Measurements from ENCODE around the gene ALKBH2.

ALKBH2 gene

DNA sequence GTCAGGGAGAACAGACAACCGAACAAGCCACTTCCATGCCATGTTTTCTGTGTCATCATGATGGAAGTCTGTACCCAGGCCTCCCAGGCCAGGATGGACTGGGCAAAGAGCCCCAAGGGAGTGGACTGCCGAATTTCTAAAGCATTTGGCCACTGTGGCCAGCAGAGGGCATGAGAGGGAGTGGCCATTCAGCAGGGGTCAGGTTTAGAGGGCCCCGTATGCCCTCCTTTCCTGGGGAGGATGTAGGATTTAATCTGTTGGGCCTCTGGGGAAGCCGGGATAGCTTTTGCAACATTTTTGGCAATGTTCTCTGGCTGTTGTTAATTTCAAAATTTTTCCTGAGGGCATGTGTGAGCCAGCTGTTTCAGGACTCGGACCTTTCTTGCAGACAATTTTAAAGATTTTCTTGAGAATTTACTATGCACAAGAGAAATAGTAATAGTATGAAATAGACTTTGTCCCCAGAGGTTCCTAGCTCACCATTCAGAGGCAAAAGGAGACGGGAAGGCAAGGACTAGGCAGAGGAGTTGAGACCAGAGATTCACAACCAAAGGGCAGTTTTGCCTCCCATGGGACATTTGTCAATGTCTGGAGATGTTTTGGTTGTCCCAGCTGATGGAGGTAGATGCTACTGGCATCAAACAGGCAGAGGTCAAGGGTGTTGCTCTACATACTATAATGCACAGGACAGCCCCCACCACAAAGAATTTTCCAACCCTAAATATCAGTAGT, 41.1 kb upstream of the ALKBH2 start:
- TF ChIP-seq, protein P1, sequence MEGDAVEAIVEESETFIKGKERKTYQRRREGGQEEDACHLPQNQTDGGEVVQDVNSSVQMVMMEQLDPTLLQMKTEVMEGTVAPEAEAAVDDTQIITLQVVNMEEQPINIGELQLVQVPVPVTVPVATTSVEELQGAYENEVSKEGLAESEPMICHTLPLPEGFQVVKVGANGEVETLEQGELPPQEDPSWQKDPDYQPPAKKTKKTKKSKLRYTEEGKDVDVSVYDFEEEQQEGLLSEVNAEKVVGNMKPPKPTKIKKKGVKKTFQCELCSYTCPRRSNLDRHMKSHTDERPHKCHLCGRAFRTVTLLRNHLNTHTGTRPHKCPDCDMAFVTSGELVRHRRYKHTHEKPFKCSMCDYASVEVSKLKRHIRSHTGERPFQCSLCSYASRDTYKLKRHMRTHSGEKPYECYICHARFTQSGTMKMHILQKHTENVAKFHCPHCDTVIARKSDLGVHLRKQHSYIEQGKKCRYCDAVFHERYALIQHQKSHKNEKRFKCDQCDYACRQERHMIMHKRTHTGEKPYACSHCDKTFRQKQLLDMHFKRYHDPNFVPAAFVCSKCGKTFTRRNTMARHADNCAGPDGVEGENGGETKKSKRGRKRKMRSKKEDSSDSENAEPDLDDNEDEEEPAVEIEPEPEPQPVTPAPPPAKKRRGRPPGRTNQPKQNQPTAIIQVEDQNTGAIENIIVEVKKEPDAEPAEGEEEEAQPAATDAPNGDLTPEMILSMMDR (IDR thresholded peaks at IDR 0.05) = peak; percentile 10
- Histone ChIP-seq H3K36me3 (no peaks in the 10 kb centered on the region), H3K4me1 (ENCODE audit: control insufficient read depth in 1 of 2, insufficient read depth in 1 of 2, low read depth in 1 of 2, low read length in 1 of 2) (peaks cover 0 to 3% of the 10 kb centered on the region in 2 experiments), H3K27ac (no peak overlapping the region), H3K9me3 (no peaks in the 10 kb centered on the region), H3K27me3 (peaks cover 7% of the 10 kb centered on the region), H3K4me3 (ENCODE audit: low read depth in 1 of 2, low read length in 1 of 2) (no peak overlapping the region)

DNA sequence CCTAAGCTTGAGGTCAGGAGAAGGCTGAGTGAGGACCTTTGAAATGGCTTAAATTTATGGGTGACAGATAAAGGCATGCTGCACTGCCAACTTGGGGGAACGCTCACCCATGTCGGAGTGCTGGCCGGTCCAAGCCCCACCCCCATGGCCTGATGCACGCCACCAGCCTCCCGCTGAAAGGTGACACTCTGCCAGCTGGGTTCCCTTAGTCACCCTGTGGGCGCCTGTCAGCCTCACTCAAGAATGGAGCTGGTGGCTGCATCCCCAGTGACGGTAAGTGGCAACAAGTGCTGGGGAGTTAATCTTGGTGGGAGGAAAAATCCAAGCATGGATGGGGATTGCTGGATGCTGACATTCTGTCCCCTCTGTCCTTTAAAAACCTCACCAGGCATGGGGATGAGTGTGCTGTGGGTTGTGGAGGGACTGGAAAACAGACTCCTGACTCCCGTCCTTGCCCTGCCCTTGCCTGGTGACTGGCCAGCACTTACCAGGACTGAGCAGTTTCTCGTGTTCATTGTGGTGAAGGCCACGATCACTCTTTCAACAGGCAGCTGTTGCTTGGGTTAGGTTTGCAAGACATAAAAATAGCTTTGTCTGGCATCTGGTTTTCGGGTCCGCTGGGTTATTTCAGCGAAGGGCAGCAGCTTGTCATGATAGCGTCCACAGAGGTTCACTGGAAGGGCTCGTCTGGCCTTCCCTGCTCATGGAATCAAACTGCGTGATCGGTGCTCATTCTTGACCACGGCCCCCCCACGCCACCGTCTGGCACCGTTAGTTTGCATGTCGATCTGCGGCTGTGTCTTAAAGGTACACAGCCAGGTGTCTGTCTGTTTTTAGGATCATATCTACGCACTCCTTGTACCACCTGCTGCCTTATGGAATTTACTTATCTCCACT, 38.1 kb upstream of the ALKBH2 start:
- TF ChIP-seq, protein P1 (IDR thresholded peaks at IDR 0.05) = no peak
- H3K36me3 ChIP-seq = no peaks in the 10 kb centered on the region
- H3K27me3 ChIP-seq = peaks cover 7% of the 10 kb centered on the region
- no peaks in the 10 kb centered on the region for H3K9me3 ChIP-seq
- H3K4me3 ChIP-seq (ENCODE audit: low read depth in 1 of 2, low read length in 1 of 2) = no peak overlapping the region
- H3K4me1 ChIP-seq (ENCODE audit: control insufficient read depth in 1 of 2, insufficient read depth in 1 of 2, low read depth in 1 of 2, low read length in 1 of 2) = peaks cover 0 to 3% of the 10 kb centered on the region in 2 experiments
- no peak overlapping the region for H3K27ac ChIP-seq

DNA sequence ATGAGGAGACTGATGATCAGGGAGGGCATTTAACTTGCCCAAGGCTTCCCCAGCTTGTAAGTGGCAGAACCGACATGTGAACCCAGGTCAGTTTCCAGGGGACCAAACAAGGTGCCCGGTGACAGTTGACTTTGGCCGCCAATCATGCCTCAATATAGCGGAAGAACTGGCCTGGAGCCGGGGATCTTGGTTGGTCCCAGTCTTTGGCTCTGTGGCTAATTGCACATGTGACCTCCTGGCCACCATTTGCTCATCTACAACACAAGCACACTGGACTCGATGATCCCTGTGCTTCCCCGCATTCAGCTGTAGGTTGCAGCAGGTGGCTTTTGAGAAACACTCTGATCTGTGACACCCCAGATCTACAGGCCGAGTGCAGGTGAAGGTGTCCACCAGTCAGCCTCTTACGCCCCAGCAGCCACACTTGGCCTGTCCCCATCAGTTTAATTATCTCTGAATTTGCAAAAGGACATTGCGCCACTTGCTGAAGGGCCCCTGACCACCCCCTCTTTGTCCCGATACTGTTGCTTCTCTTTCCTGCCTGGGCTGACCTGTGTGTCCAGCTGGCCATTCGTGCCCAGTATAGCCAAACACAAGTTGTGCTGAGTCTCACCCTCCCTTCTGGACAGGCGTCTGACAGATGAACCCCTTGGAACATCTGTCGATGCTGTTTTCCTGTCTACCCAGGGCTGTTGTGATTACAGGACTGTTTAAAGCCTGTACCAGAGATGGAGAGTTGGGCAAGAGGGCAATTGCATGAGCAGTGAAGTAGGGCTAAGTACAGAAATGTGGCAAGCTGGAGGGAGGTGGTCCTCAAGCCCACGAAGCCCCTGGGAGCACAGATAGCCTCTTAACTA, 37.3 kb upstream of the ALKBH2 start:
- H3K27me3 ChIP-seq = peaks cover 7% of the 10 kb centered on the region
- TF ChIP-seq, protein P1 (IDR thresholded peaks at IDR 0.05) = no peak
- peaks cover 0 to 3% of the 10 kb centered on the region in 2 experiments for H3K4me1 ChIP-seq (ENCODE audit: control insufficient read depth in 1 of 2, insufficient read depth in 1 of 2, low read depth in 1 of 2, low read length in 1 of 2)
- no peaks in the 10 kb centered on the region for H3K36me3 ChIP-seq
- H3K9me3 ChIP-seq = no peaks in the 10 kb centered on the region
- H3K27ac ChIP-seq = no peak overlapping the region
- H3K4me3 ChIP-seq (ENCODE audit: low read depth in 1 of 2, low read length in 1 of 2) = no peak overlapping the region

DNA sequence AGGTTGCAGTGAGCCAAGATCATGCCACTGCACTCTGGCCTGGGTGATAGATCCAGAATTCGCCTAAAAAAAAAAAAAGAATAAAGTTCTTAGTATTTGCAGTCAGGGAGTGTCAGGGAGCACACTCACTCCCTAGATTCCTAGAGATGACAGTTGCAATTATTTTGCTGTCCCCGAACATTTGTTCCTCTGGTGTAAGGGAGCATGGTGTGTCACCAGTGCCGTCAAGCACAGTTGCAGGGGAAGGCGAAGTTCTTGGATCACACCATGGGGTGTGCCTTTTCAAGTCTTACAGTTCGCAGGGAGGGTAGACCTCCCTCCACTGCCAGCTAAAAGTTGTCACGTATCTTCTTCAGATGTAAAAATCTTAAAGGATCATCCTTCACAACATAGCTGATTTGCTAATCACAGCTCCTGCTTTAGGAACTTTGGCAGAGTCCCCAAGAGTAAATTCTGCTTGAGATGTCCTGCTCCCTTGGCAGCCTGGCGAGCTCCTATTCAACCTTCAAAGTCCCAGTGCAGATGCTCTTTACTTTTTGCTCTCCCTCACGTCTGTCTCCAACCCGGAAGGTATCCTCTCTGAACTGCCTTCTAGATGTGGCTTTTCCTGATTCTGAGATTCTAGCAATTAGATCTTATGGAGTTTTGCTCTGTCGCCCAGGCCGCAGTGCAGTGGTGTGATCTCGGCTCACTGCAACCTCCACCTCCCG, 34.4 kb upstream of the ALKBH2 start:
- no peaks in the 10 kb centered on the region for H3K9me3 ChIP-seq
- TF ChIP-seq, protein P1 (IDR thresholded peaks at IDR 0.05) = no peak
- H3K4me3 ChIP-seq (ENCODE audit: low read depth in 1 of 2, low read length in 1 of 2) = no peak overlapping the region
- no peak overlapping the region for H3K27ac ChIP-seq
- H3K4me1 ChIP-seq (ENCODE audit: control insufficient read depth in 1 of 2, insufficient read depth in 1 of 2, low read depth in 1 of 2, low read length in 1 of 2) = peaks cover 0 to 3% of the 10 kb centered on the region in 2 experiments
- H3K36me3 ChIP-seq = no peaks in the 10 kb centered on the region
- H3K27me3 ChIP-seq = peaks cover 7% of the 10 kb centered on the region

DNA sequence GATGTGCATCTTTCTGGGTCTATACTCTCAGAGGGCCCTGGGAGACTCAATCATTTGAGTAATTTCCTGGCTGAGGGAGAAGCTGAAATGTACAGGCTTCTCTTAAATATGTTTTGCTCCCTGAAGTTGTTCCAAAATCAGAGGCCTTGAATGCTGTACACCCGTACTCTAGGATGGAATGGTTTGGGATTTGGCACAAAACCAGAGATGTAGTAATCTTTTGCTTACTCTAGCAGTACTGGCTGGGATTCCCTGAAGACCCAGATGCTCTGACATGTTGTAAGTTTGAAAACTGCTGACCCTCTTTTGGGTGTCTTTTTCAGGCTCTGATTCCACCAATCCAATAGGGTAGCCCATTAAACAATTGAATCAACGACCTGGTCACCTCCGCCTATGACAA, 33.5 kb upstream of the ALKBH2 start:
- peaks cover 7% of the 10 kb centered on the region for H3K27me3 ChIP-seq
- H3K9me3 ChIP-seq = no peaks in the 10 kb centered on the region
- H3K36me3 ChIP-seq = no peaks in the 10 kb centered on the region
- H3K27ac ChIP-seq = no peak overlapping the region
- TF ChIP-seq, protein P1 (IDR thresholded peaks at IDR 0.05) = no peak
- peaks cover 0 to 3% of the 10 kb centered on the region in 2 experiments for H3K4me1 ChIP-seq (ENCODE audit: control insufficient read depth in 1 of 2, insufficient read depth in 1 of 2, low read depth in 1 of 2, low read length in 1 of 2)
- no peak overlapping the region for H3K4me3 ChIP-seq (ENCODE audit: low read depth in 1 of 2, low read length in 1 of 2)

Data from neutrophil (primary cell).